ENCODE measurements around the gene RARRES1. TPM values are rescaled to one million over a fixed set of nuclear protein-coding genes. Genes with fewer than 3 reads are reported as not detected.

The RARRES1 gene
- total RNA-seq, 4 donors from 2014 or later: 11.6 to 225 (median 84.9) TPM

GRCh38 chr3:158763421-158763820, 31.2 kb upstream of the RARRES1 start:
- no peak overlapping the region for H3K27ac ChIP-seq
- TF ChIP-seq CTCF (IDR thresholded peaks at IDR 0.05) (no peak), POLR2A (IDR thresholded peaks at IDR 0.05) (no peak)
- H3K27me3 ChIP-seq: no peaks in the 10 kb centered on the region
- H3K4me3 ChIP-seq: no peak overlapping the region
- no peaks in the 10 kb centered on the region for H3K9me3 ChIP-seq
- H3K36me3 ChIP-seq: no peaks in the 10 kb centered on the region
- no peak for DNase-seq
- peaks cover 0 to 12% (median 0%) of the 10 kb centered on the region in 4 donors for H3K4me1 ChIP-seq

- H3K9me3 ChIP-seq: no peaks in the 10 kb centered on the region
- H3K27ac ChIP-seq: no peak overlapping the region
- H3K36me3 ChIP-seq: no peaks in the 10 kb centered on the region
- no peak for DNase-seq
- H3K4me1 ChIP-seq: peaks cover 0 to 5% (median 0%) of the 10 kb centered on the region in 4 donors
- TF ChIP-seq POLR2A (IDR thresholded peaks at IDR 0.05) (no peak), CTCF (IDR thresholded peaks at IDR 0.05) (no peak)
- no peak overlapping the region for H3K4me3 ChIP-seq
- H3K27me3 ChIP-seq: no peaks in the 10 kb centered on the region
These were observed 30.4 kb upstream of the RARRES1 start for GRCh38 chr3:158762701-158763100.

- no peak overlapping the region for H3K4me3 ChIP-seq
- no peaks in the 10 kb centered on the region for H3K4me1 ChIP-seq
- H3K36me3 ChIP-seq: no peaks in the 10 kb centered on the region
- H3K27me3 ChIP-seq: no peaks in the 10 kb centered on the region
- no peak overlapping the region for H3K27ac ChIP-seq
- H3K9me3 ChIP-seq: no peaks in the 10 kb centered on the region
- DNase-seq: no peak
- no peak for TF ChIP-seq POLR2A (IDR thresholded peaks at IDR 0.05)
- no peak for TF ChIP-seq CTCF (IDR thresholded peaks at IDR 0.05)
These were observed 29.1 kb upstream of the RARRES1 start for GRCh38 chr3:158761350-158761749.

GRCh38 chr3:158755421-158755820, 23.2 kb upstream of the RARRES1 start:
- no peaks in the 10 kb centered on the region for H3K4me1 ChIP-seq
- no peaks in the 10 kb centered on the region for H3K36me3 ChIP-seq
- TF ChIP-seq POLR2A (IDR thresholded peaks at IDR 0.05): no peak
- TF ChIP-seq CTCF (IDR thresholded peaks at IDR 0.05): no peak
- no peak for DNase-seq
- no peak overlapping the region for H3K4me3 ChIP-seq
- no peaks in the 10 kb centered on the region for H3K9me3 ChIP-seq
- H3K27ac ChIP-seq: no peak overlapping the region
- H3K27me3 ChIP-seq: no peaks in the 10 kb centered on the region

GRCh38 chr3:158753854-158754253, 21.6 kb upstream of the RARRES1 start:
- TF ChIP-seq POLR2A (IDR thresholded peaks at IDR 0.05) (no peak), CTCF (IDR thresholded peaks at IDR 0.05) (no peak)
- Histone ChIP-seq H3K4me1 (no peaks in the 10 kb centered on the region), H3K27ac (no peak overlapping the region), H3K9me3 (no peaks in the 10 kb centered on the region), H3K4me3 (no peak overlapping the region), H3K36me3 (peaks cover 0 to 3% (median 0%) of the 10 kb centered on the region in 3 donors), H3K27me3 (no peaks in the 10 kb centered on the region)
- DNase-seq: no peak

GRCh38 chr3:158751316-158751715, 19.1 kb upstream of the RARRES1 start:
- Histone ChIP-seq H3K4me1 (no peaks in the 10 kb centered on the region), H3K27me3 (no peaks in the 10 kb centered on the region), H3K4me3 (no peak overlapping the region), H3K27ac (no peak overlapping the region), H3K36me3 (peaks cover 0 to 4% (median 0%) of the 10 kb centered on the region in 3 donors), H3K9me3 (no peaks in the 10 kb centered on the region)
- TF ChIP-seq CTCF (IDR thresholded peaks at IDR 0.05): no peak
- no peak for TF ChIP-seq POLR2A (IDR thresholded peaks at IDR 0.05)
- DNase-seq: no peak
